K562 (cell line): ENCODE data around the gene TCAF1.

Experiments
- CAMTA2 ChIP-seq: fragments of 250-450 bp; sonication (Bioruptor Pico); conservative IDR thresholded peaks from 2 replicates; pipeline ENCODE4 v1.5.1; 2022
- NCOA1 ChIP-seq: fragments of 450-650 bp; IDR thresholded peaks from 2 replicates; pipeline ENCODE4 v1.6.1; 2016; ENCODE audit warnings: low read depth
- PHF21A ChIP-seq: fragments of 450-650 bp; IDR thresholded peaks from 2 replicates; pipeline ENCODE4 v1.6.1; 2017; ENCODE audit warnings: low read depth, borderline replicate concordance
- SREBF2 ChIP-seq: sonication (generic); formaldehyde crosslinking; IDR thresholded peaks from 2 replicates; pipeline ENCODE4 v1.4.0; 2020; ENCODE audit warnings: mild to moderate bottlenecking, missing genetic modification reagents
- ZC3H8 ChIP-seq: fragments of 450-650 bp; IDR thresholded peaks from 2 replicates; pipeline ENCODE4 v1.6.1; 2017
- TF ChIP-seq, protein P1 (sequence below): sonication (generic); formaldehyde crosslinking; IDR thresholded peaks from 2 replicates; pipeline ENCODE4 v1.9.0; 2022; ENCODE audit warnings: mild to moderate bottlenecking, missing genetic modification reagents

DNA sequence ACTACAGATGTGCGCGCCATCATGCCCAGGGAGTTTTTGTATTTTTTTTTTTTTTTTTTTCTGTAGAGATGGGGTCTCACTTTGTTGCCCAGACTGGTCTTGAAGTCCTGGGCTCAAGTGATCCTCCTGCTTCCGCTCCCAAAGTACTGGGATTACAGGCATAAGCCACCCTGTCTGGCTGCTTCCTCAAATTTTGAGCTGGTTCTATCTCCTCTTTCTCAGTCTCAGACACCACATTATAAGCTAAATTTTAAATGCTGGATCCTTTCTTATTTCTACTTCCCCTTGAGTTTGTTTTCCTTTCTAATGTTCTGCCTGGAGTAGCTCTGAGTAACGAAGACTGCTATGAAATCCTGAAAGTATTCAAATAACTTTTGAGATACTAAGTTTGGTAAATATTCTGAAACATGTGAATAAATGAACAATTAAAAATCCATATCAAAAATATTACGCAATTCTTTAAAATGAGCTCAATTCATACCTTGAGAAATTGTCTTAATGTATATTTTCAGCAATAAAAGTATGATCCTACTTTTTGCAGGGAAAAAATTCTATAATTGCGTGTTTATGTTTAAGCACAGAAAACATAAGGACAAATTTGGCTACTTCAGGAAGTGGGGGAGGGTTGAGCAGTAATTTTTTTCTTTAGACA lies 15.0 kb downstream of the TCAF1 start:
- no peak for TF ChIP-seq PHF21A
- TF ChIP-seq CAMTA2 (CRISPR knock-in tag), result no peak
- TF ChIP-seq, protein P1, sequence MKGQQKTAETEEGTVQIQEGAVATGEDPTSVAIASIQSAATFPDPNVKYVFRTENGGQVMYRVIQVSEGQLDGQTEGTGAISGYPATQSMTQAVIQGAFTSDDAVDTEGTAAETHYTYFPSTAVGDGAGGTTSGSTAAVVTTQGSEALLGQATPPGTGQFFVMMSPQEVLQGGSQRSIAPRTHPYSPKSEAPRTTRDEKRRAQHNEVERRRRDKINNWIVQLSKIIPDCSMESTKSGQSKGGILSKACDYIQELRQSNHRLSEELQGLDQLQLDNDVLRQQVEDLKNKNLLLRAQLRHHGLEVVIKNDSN, result no peak
- no peak for TF ChIP-seq NCOA1
- no peak for TF ChIP-seq SREBF2 (CRISPR knock-in tag)
- no peak for TF ChIP-seq ZC3H8
